Measurements from ENCODE around the gene ASRGL1.

DNA sequence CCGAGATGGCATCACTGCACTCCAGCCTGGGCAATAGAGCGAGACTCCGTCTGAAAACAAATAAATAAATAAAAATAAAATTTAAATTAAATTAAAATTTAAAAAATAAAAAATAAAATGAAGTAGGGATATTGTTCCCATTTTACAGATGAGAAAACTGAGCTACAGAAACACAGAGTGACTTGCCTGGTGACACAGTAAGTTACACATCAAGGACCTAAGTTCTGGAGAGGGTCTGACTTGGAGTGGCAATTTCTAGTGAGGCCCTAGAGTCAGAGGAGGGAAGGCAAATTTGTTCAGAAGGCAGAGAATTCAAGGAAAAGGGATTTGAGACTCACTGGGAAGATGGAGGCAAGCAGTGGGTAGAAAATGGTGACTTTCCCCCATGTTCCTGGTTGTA is 83.6 kb downstream of the ASRGL1 start:
- TF ChIP-seq, protein P1, sequence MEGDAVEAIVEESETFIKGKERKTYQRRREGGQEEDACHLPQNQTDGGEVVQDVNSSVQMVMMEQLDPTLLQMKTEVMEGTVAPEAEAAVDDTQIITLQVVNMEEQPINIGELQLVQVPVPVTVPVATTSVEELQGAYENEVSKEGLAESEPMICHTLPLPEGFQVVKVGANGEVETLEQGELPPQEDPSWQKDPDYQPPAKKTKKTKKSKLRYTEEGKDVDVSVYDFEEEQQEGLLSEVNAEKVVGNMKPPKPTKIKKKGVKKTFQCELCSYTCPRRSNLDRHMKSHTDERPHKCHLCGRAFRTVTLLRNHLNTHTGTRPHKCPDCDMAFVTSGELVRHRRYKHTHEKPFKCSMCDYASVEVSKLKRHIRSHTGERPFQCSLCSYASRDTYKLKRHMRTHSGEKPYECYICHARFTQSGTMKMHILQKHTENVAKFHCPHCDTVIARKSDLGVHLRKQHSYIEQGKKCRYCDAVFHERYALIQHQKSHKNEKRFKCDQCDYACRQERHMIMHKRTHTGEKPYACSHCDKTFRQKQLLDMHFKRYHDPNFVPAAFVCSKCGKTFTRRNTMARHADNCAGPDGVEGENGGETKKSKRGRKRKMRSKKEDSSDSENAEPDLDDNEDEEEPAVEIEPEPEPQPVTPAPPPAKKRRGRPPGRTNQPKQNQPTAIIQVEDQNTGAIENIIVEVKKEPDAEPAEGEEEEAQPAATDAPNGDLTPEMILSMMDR (conservative IDR thresholded peaks at IDR 0.05; ENCODE audit: low read length) = no peak
- no peak for TF ChIP-seq EZH2phosphoT487 (IDR thresholded peaks at IDR 0.05; ENCODE audit: borderline replicate concordance)
